Keratinocyte (primary cell): ENCODE data around the gene SH3RF1. TPM values are rescaled to one million over a fixed set of nuclear protein-coding genes. Genes with fewer than 3 reads are reported as not detected.

Experiments used
- DNase-seq: peaks from one replicate; pipeline ENCODE4 v3.0.0-alpha.2; 2011; ENCODE audit warnings: low read depth, missing footprints, low spot score
- FAIRE-seq: peaks from 2 replicates; lab custom pipeline; 2011; peaks lifted over from hg19 to GRCh38; lab: Jason Lieb, UNC
- H2AFZ ChIP-seq: 2 replicates; pipeline ENCODE4 v1.6.0; 2012; ENCODE audit warnings: low read length, control low read depth, inconsistent platforms; ENCODE audit not compliant: control insufficient read depth
- H3K27ac ChIP-seq: 2 replicates; pipeline ENCODE4 v1.5.1; 2011; ENCODE audit warnings: low read length; ENCODE audit not compliant: control insufficient read depth, insufficient read depth
- H3K27me3 ChIP-seq: 3 replicates; pipeline ENCODE4 v1.6.0; 2011; ENCODE audit warnings: low read length; ENCODE audit not compliant: control insufficient read depth, insufficient read depth; ENCODE audit errors: extremely low read depth
- H3K36me3 ChIP-seq, 2 experiments: 2 replicates in 1 of 2; 3 replicates in 1 of 2; pipeline ENCODE4 v1.5.1; 2011; ENCODE audit warnings: low read length in 2 of 2, mild to moderate bottlenecking in 1 of 2; ENCODE audit not compliant: control insufficient read depth in 2 of 2, insufficient read depth in 2 of 2; ENCODE audit errors: extremely low read depth in 1 of 2
- H3K4me1 ChIP-seq: 3 replicates; pipeline ENCODE4 v1.5.1; 2011; ENCODE audit warnings: low read length; ENCODE audit not compliant: control insufficient read depth, insufficient read depth; ENCODE audit errors: extremely low read depth
- H3K4me2 ChIP-seq: 3 replicates; pipeline ENCODE4 v1.6.0; 2011; ENCODE audit warnings: low read depth, low read length; ENCODE audit not compliant: control insufficient read depth, insufficient read depth; ENCODE audit errors: extremely low read depth
- H3K4me3 ChIP-seq, 3 experiments: fragments of 200-600 bp in 1 of 3; sonication (generic) in 1 of 3; 2 replicates in 2 of 3; 3 replicates in 1 of 3; pipeline ENCODE4 v1.5.1; 2011 to 2016; ENCODE audit warnings: low read length in 3 of 3, mild to moderate bottlenecking in 3 of 3, control low read depth in 2 of 3, inconsistent platforms in 1 of 3, low read depth in 1 of 3, mixed read lengths in 1 of 3, mixed run types in 1 of 3, moderate library complexity in 1 of 3; ENCODE audit not compliant: control insufficient read depth in 2 of 3, insufficient read depth in 2 of 3; ENCODE audit errors: extremely low read depth in 1 of 3
- H3K79me2 ChIP-seq: 2 replicates; pipeline ENCODE4 v1.6.0; 2012; ENCODE audit warnings: low read length; ENCODE audit not compliant: control insufficient read depth, insufficient read depth
- H3K9ac ChIP-seq: 3 replicates; pipeline ENCODE4 v1.6.0; 2011; ENCODE audit warnings: low read length; ENCODE audit not compliant: control insufficient read depth, insufficient read depth; ENCODE audit errors: extremely low read depth
- H3K9me1 ChIP-seq: 3 replicates; pipeline ENCODE4 v1.6.0; 2011; ENCODE audit warnings: low read length; ENCODE audit not compliant: control insufficient read depth, insufficient read depth; ENCODE audit errors: extremely low read depth
- H3K9me3 ChIP-seq: 2 replicates; pipeline ENCODE4 v1.5.1; 2012; ENCODE audit warnings: low read depth, low read length; ENCODE audit not compliant: control insufficient read depth
- H4K20me1 ChIP-seq: 3 replicates; pipeline ENCODE4 v1.6.0; 2011; ENCODE audit warnings: low read length; ENCODE audit not compliant: control insufficient read depth, insufficient read depth; ENCODE audit errors: extremely low read depth
- CTCF ChIP-seq, 3 experiments: IDR thresholded peaks in 1 of 3; conservative IDR thresholded peaks in 1 of 3; optimal IDR thresholded peaks in 1 of 3; 2 replicates in 2 of 3; 3 replicates in 1 of 3; pipeline versions ENCODE3 to v1.5.1; 2011; ENCODE audit warnings: low read length in 3 of 3, mild to moderate bottlenecking in 3 of 3, moderate library complexity in 2 of 3, control low read depth in 1 of 3, inconsistent platforms in 1 of 3; ENCODE audit not compliant: insufficient read depth in 2 of 3; ENCODE audit errors: extremely low read depth in 1 of 3
- EZH2 ChIP-seq: IDR thresholded peaks from one replicate; pipeline ENCODE4 v1.6.1; 2012; ENCODE audit warnings: inconsistent platforms, mild to moderate bottlenecking, low read length, moderate library complexity
- dilution Hi-C: fragments of 300-500 bp; cut with MboI; formaldehyde crosslinking; loops from one replicate; pipeline ENCODE4 v1.7.0; 2020; ENCODE audit warnings: low sequenced_read_pairs; ENCODE audit not compliant: extremely low pct_ligation_motif_present
- polyA plus RNA-seq, 5 experiments: library from polyadenylated mRNA; depleted of rRNA in 3 of 5; stranded (reverse) in 3 of 5; stranded (forward) in 1 of 5; unstranded in 1 of 5; fragments of >200 nt; gene quantifications; 1 replicate in 1 of 5; 2 replicates in 3 of 5; 3 replicates in 1 of 5; pipeline versions ENCODE4 v1.2.1 to v1.2.3, GENCODE V29; 2011 to 2012; ENCODE audit warnings: missing spikeins in 2 of 5, low read depth in 1 of 5, low replicate concordance in 1 of 5

Gene SH3RF1
- polyA plus RNA-seq, 1 donor (not counting 4 experiments of a cell fraction or from before 2014, with no cell fraction given) = 9.5 TPM

GRCh38 chr4:169124661-169125060, 146.1 kb downstream of the SH3RF1 start:
- Histone ChIP-seq H3K9me1 (no peaks in the 10 kb centered on the region), H3K27me3 (no peaks in the 10 kb centered on the region), H2AFZ (no peak overlapping the region), H3K79me2 (no peaks in the 10 kb centered on the region), H3K4me3 (no peak overlapping the region), H3K9me3 (no peaks in the 10 kb centered on the region), H4K20me1 (no peaks in the 10 kb centered on the region), H3K9ac (no peak overlapping the region), H3K36me3 (peaks cover 18 to 28% of the 10 kb centered on the region in 2 experiments), H3K27ac (no peak overlapping the region), H3K4me1 (no peaks in the 10 kb centered on the region), H3K4me2 (no peak overlapping the region)
- dilution Hi-C loops = no loop called here
- no peak for TF ChIP-seq CTCF (optimal IDR thresholded peaks at IDR 0.05 in 1 of 3, IDR thresholded peaks at IDR 0.05 in 1 of 3, conservative IDR thresholded peaks at IDR 0.05 in 1 of 3; ENCODE audit: extremely low read depth in 1 of 3, insufficient read depth in 2 of 3, low read length in 3 of 3)
- TF ChIP-seq EZH2 = no peak
- no peak for DNase-seq
- no peak for FAIRE-seq

GRCh38 chr4:169122422-169122821, 148.3 kb downstream of the SH3RF1 start:
- Histone ChIP-seq H3K9me1 (no peaks in the 10 kb centered on the region), H3K4me1 (peaks cover 7% of the 10 kb centered on the region), H3K36me3 (peaks cover 16 to 29% of the 10 kb centered on the region in 2 experiments), H2AFZ (no peak overlapping the region), H3K27me3 (no peaks in the 10 kb centered on the region), H3K79me2 (no peaks in the 10 kb centered on the region), H3K4me2 (no peak overlapping the region), H4K20me1 (no peaks in the 10 kb centered on the region), H3K27ac (no peak overlapping the region), H3K4me3 (no peak overlapping the region), H3K9me3 (no peaks in the 10 kb centered on the region), H3K9ac (no peak overlapping the region)
- FAIRE-seq (no peak), DNase-seq (no peak)
- TF ChIP-seq CTCF (optimal IDR thresholded peaks at IDR 0.05 in 1 of 3, IDR thresholded peaks at IDR 0.05 in 1 of 3, conservative IDR thresholded peaks at IDR 0.05 in 1 of 3; ENCODE audit: extremely low read depth in 1 of 3, insufficient read depth in 2 of 3, low read length in 3 of 3) = no peak
- TF ChIP-seq EZH2 = no peak
- dilution Hi-C loops = no loop called here
